HepG2 (cell line): ENCODE measurements around the gene SBNO2.
A peak's percentile ranks its signal among the peaks of the same experiment; 100 is the strongest.

ENCODE experiments used
- JUN ChIP-seq: sonication (generic); formaldehyde crosslinking; IDR thresholded peaks from 2 replicates; pipeline ENCODE4 v1.4.0; 2020; ENCODE audit warnings: mild to moderate bottlenecking, missing genetic modification reagents
- PHF20 ChIP-seq: sonication (generic); formaldehyde crosslinking; IDR thresholded peaks from 2 replicates; pipeline ENCODE4 v1.5.0; 2020; ENCODE audit warnings: mild to moderate bottlenecking, missing genetic modification reagents
- ZNF841 ChIP-seq: sonication (generic); formaldehyde crosslinking; IDR thresholded peaks from 2 replicates; pipeline ENCODE4 v1.8.1; 2023; ENCODE audit warnings: missing genetic modification reagents, borderline replicate concordance
- TF ChIP-seq, protein P1 (sequence below): sonication (generic); formaldehyde crosslinking; IDR thresholded peaks from 2 replicates; pipeline ENCODE4 v1.5.0; 2020; ENCODE audit warnings: mild to moderate bottlenecking, missing genetic modification reagents, moderate library complexity

DNA sequence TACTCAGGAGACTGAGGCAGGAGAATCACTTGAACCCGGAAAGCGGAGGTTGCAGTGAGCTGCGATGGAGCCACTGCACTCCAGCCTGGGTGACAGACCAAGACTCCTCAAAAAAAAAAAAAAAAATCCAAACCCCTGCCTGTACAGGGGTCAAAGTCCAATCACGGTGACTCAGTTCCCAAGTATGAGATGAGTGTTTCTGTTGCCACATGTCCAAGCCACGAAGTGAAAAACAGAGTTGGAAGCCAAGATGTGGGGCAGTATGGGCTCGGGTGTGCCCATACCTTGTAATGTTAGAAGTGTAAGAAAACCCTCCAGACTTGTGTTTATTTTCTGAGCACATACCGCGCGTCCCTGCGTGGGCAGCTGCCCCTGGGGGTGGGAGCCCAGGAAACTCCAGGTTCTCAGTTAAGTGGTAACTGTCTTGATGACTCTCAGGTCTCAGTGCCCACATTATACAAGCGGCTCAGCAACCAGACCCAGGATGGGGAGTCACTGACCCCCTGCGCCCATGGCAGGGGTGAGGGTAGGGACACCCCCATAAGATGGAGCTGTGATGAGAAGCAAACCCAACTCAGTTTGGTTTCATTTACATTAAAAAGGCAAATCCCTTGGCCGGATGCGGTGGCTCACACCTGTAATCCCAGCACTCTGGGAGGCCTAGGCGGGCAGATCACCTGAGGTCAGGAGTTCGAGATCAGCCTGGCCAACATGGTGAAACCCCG, 71.5 kb downstream of the SBNO2 start:
- TF ChIP-seq JUN (CRISPR knock-in tag) (no peak), PHF20 (0 out of 2 replicates have a peak, but pooled peaks have one; percentile 34), ZNF841 (CRISPR knock-in tag) (no peak)
- TF ChIP-seq, protein P1, sequence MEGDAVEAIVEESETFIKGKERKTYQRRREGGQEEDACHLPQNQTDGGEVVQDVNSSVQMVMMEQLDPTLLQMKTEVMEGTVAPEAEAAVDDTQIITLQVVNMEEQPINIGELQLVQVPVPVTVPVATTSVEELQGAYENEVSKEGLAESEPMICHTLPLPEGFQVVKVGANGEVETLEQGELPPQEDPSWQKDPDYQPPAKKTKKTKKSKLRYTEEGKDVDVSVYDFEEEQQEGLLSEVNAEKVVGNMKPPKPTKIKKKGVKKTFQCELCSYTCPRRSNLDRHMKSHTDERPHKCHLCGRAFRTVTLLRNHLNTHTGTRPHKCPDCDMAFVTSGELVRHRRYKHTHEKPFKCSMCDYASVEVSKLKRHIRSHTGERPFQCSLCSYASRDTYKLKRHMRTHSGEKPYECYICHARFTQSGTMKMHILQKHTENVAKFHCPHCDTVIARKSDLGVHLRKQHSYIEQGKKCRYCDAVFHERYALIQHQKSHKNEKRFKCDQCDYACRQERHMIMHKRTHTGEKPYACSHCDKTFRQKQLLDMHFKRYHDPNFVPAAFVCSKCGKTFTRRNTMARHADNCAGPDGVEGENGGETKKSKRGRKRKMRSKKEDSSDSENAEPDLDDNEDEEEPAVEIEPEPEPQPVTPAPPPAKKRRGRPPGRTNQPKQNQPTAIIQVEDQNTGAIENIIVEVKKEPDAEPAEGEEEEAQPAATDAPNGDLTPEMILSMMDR (CRISPR knock-in tag) = no peak
